NAMALWA (cell line): ENCODE data around the gene TOM1.

Source experiments
- DNase-seq: peaks from one replicate; pipeline ENCODE4 v3.0.0-alpha.2; 2015; ENCODE audit warnings: low spot score

TOM1 gene

GRCh38 chr22:35307372-35307771 lies 7.7 kb downstream of the TOM1 start:
- DNase-seq, result no peak

DNA sequence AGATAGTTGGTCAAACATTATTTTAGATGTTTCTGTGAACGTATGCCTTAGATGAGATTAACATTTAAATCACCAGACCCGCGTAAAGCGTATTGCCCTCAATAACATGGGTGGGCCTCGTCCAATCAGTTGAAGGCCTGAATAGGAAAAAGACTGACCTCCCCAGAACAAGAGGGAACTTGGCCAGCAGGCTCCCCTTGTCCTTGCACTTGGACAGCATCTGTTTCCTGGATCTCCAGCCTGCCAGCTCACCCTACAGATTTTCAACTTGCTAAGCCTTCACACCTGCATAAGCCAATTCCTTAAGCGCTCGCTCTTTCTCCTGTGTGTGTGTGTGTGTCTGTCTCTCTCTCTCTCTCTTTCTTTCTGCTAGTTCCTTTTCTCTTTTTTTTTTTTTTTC lies 8.2 kb downstream of the TOM1 start:
- no peak for DNase-seq

DNA sequence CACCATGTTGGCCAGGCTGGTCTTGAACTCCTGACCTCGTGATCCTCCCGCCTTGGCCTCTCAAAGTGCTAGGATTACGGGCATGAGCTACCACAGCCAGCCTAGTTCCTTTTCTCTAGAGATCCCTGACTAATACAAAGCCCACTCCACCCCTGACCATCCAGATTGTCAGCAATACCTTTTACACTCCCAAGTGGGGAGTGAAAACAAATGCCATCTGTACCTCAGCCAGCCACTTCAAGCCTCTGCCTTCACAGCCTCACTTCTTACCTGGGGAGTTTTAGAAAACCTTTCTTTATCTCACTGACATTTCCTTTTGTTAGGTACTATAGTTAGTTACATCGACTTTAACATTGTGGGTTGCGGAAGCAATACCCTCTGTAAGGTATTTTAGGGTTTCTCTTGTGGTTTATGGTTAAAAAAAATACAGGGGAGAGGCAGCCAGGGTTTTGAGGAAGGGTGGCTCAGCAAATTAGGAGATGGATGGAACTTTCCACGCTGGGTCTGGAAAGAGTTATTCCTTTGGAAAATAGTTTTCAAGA lies 8.9 kb downstream of the TOM1 start:
- no peak for DNase-seq

DNA sequence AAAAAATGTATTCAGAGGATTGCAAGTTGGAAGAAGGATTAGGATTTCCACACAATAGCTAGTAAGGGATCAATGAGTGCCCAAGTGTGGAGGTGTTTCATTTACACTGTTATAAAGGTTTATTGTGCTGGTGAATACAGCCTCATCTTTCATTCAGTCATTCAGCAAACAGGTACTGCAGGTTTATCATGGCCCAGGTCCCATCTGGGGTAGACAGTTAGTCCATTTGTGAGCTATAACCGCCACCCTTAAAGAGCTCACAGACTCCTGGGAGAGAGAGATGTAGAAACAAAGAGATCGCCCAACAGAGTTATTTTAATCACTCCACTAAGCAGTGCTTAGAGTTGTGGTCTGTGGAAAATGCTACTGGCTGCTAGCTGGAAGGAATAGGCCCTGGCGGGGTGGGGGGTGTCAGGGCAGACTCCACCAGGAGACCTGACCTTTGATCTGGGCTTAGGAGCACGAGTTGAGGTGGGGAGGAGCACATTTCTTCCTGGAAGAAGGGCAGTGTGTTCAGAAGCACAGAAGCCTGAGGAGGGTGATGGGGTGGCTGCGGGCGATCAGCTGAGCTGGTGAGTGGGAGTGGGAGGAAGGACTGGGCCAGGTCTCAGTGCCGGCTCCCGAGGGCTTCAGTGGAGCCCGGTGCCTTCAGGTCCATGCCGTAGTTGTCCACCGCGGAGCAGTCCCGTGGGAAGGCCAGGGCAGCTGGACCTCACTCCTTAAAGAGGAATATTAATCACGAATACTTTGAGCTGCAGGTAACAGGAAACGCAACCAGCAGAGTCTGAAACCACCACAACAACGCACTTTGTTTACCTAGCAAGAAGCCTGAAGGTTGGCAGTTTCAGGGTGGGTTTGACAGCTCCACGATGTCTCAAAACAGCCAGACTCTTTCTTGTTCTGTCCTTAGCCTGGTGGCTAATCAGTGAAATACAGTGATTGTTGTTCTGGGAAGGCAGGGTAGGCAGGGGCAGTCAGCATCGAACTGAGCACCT lies 11.2 kb downstream of the TOM1 start:
- DNase-seq, result no peak

- DNase-seq, result no peak
These were observed 11.9 kb downstream of the TOM1 start for GRCh38 chr22:35311551-35311999.

GRCh38 chr22:35312198-35313059 lies 12.7 kb downstream of the TOM1 start:
- DNase-seq, result peak; percentile 26

DNA sequence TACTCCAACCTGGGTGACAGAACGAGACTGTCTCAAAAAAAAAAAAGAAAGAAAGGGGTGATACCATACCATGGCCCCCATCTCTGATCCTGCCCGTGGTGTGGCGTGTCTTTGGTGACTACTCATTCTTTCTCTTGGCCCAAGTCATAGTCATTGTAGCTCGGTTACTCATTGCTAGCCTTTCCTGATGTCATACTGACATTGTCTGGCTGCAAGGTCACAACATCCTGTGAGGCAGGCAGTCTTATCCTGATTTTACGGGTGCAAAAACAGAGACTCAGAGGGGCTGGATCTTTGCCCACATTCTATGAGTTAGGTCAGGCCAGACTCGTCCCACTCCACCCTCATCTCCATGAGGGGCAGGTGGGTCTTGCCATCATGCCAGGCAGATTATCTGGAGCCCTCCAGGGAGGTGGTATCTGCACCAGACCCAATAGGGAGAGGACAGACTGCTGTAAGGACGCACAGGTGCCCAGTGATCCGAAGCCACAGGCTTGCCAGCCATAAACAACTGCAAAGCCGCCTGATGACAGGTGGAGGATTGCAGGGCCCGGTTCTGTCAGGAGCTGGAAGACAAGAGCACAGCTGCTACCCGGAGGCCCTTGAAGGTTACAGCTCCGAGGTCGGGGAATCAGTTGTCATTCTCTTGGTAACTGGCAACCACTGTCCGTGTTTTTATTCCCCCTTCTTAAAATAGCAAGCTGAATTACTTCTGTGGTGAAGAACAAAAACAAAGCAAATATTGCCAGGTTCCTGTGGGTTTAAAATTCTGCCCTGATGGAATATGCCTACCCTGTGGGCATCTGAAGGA lies 13.8 kb downstream of the TOM1 start:
- DNase-seq, result no peak

GRCh38 chr22:35314161-35314942 lies 14.7 kb downstream of the TOM1 start:
- DNase-seq, result no peak

DNA sequence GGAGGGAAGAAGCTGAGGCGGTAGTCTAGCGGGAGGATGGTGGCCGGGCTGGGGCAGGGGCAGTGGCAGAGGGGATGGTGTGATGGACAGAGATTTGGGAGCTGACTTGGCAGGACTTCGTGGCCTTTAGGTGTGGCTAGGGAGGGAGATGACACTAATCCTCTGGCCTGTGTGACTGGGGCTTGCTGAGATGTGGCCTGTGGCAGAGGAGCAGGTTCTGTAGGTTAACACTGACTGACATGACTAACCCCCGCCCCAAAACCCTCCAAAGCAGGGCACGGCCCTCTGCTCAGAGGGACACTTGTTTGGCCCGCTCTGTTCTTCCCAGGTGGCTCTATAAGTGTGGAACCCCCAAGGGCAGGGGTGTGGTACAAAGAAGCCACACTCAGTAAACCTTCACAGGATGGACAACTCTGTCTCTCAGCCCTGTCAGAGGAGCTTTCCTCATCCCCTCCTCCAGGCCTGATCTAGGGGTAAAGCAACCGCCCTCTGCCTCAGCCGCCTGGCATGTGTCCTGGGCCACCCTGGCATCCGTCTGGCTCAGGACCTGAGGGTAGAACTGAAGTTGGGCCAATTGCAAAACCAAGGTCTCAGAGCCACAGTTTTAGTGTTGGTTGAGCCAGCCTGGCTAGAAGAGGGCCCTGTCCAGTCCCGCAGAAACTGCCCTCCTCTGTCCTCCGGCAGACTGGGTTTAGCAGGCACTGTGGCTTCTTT lies 15.6 kb downstream of the TOM1 start:
- DNase-seq, result no peak

GRCh38 chr22:35315855-35316745 lies 16.4 kb downstream of the TOM1 start:
- no peak for DNase-seq

- no peak for DNase-seq
These were observed 17.1 kb downstream of the TOM1 start for GRCh38 chr22:35316751-35317150.

- no peak for DNase-seq
These were observed 18.1 kb downstream of the TOM1 start for GRCh38 chr22:35317680-35318290.

DNA sequence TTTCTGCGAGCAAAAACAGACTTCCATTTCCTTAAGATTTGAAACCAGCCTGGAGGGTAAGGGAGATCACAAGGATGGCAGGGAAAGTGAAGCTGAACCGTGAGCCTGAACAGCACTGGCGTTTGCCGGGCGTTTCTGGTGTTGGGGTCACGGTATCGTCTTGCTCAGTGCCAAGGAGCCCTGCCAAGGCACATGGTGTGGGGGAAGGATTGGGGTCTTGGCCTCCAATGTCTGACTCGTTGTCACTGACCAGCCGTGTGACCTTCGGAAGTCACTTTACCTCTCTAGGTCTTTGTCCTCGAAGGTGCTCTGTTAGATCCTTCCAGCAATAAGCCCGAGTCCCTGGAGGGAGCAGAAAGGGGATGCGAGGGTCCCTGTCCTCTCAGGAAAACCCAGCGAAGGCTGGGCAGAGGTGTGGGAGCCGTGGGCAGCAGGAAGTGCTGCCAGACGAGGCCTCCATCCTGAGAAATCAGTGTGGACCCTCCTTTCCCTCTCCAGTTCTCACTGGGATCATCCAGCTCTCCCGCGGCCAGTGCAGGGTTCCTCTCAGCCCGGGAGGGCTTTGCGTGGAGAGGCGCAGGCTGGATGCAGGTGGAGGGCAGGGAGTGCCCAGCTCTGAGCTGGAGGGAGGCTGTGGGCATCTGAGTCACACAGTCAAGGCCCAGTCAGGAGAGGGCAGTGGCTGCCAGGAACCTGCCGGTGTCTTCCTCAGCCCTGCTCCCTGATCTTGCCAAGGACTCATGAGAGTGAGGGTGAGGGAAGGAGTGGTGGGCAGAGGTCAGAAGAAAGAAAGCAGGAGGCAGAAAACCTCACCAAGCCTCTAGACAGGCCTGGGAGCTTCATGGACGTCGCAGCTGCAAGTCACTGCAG lies 18.9 kb downstream of the TOM1 start:
- DNase-seq, result no peak

- DNase-seq, result no peak
These were observed 19.7 kb downstream of the TOM1 start for GRCh38 chr22:35319244-35319985.

DNA sequence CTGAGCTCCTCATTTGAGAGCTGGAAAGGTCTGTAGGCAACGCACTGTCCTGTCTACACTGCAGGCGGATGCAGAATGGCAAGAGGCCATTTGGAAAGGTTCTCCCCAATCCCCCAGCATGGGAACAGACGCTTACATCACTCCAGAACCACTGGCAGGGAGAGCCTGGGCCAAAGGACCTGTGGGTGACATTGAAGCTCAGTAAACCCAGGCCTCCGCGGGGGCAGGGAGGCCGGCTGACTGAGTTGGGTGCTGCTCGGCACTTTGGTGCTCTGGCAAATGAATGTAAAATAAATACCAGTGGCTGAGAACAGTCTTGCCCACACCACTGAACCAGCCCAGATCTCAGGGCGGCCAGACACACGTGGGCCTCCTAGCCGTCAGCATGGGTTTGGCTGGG lies 22.4 kb downstream of the TOM1 start:
- no peak for DNase-seq

- no peak for DNase-seq
These were observed 23.2 kb downstream of the TOM1 start for GRCh38 chr22:35322893-35323292.

GRCh38 chr22:35323305-35323704 lies 23.6 kb downstream of the TOM1 start:
- DNase-seq, result no peak
